Hippocampal formation (tissue), 2 donors: ENCODE results near the gene GORASP1.
"Not testable (repeated sequence)": the region's sequence is repeated elsewhere in the genome, so short reads cannot be mapped to it uniquely, and the experiment has no call there.

Source experiments
- DNase-seq, 2 donors: peaks; one replicate each; lab custom pipeline; 2025; lab: John Stamatoyannopoulos, UW

GORASP1 gene

GRCh38 chr3:39064646-39065045 lies 42.8 kb downstream of the GORASP1 start:
- DNase-seq, result no peak

- DNase-seq, result no peak
Observed at GRCh38 chr3:39063143-39063542, 44.3 kb downstream of the GORASP1 start.

GRCh38 chr3:39062180-39062579 lies 45.2 kb downstream of the GORASP1 start:
- DNase-seq, result no peak

- not testable (repeated sequence) for DNase-seq
Observed at GRCh38 chr3:39061228-39061627, 46.2 kb downstream of the GORASP1 start.

GRCh38 chr3:39056151-39056550 lies 51.3 kb downstream of the GORASP1 start:
- DNase-seq, result no peak

GRCh38 chr3:39053696-39054095 lies 53.7 kb downstream of the GORASP1 start:
- DNase-seq, result no peak

- DNase-seq, result no peak
Observed at GRCh38 chr3:39052583-39052982, 54.8 kb downstream of the GORASP1 start.

- DNase-seq, result peak; percentile 89 to 90
Observed at GRCh38 chr3:39051649-39052561, 55.5 kb downstream of the GORASP1 start, which contains the start of the genes SCN11A and WDR48. SCN11A (minus strand) TSS chr3:39051944; CDS start chr3:38950362, 101,582 bp downstream. WDR48 (plus strand) TSS chr3:39052016; CDS start chr3:39052026, 10 bp downstream.

- peak in 1 of 2 donors; percentile 22 for DNase-seq
Observed at GRCh38 chr3:39050029-39050428, 57.4 kb downstream of the GORASP1 start.
